HG03378 (cell line): ENCODE results near the gene ZNF248.
"Not testable (repeated sequence)": the region's sequence is repeated elsewhere in the genome, so short reads cannot be mapped to it uniquely, and the experiment has no call there.

Source experiments
- ATAC-seq: cut with Tn5 transposase; IDR thresholded peaks from one replicate; pipeline ENCODE4 v1.9.1; 2021; ENCODE audit warnings: mild to moderate bottlenecking, moderate library complexity; ENCODE audit not compliant: unreplicated experiment

The ZNF248 gene

DNA sequence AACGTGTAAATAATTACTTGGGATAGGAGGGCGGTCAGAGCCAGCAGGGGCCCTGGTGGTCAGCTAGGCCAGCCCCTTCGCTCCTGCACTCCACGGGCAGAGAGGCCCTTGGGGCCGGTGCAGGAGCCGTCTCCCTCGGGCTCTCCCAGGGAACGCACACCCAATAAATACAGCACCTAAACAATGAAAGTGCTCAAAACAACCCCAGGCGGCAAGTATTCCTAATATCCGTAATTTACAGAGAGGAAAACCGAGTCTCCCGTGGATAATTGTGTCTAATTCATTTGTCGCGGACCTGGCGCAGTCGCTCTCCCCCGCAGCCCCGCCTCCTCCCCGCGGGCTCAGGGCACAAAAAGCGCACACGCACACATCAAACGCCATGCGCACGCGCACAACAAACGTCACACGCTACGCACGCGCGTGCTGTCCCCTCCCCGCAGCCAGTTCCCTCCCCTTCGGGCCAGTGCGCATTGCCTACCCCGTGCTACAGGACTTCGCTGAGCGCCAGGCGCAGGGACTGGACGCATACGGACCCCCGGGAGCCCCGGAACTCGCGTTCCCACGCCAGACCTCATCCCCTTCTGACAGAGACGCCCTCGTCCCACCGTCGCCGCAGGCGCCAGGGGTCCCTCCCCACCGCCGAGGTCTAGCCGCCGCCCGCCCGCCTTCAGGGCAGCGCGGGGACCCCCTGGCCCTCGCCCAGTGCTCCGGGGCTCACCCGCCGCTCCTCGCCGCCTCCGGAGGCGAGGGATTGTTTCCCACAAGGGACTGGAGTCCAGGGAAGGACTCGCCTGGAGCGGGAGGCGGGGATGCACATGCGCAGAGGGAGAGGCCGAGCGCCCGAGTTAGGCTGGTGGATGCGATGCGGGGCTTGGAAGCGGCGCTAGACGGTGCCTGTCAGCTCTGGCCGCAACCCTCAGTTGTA is at the start of gene ZNF248:
ZNF248 (minus strand) TSS at position 324 of the 925 bp plus-strand sequence. CDS start 1,300 bp downstream, outside the sequence.
- peak; percentile 89 for ATAC-seq

DNA sequence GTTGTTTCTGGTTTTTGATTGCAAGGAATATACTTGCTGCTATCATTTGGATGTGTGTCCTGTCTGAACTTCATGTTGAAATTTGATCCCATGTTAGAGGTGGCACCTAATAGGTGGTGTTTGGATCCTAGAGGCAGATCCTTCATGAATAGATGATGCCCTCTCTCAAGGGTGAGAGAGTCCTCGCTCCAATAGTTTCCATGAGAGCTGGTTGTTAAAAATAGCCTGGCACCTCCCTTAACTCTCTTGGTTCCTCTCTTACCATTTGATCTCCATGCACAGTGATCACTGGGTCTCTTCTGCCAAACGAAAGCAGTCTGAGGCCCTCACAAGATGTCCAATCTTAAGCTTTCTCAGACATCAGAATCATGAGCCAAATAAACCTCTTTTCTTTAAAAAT is 49.0 kb upstream of the ZNF248 start:
- no peak for ATAC-seq

GRCh38 chr10:37896436-37896835 is 39.0 kb upstream of the ZNF248 start:
- no peak for ATAC-seq

DNA sequence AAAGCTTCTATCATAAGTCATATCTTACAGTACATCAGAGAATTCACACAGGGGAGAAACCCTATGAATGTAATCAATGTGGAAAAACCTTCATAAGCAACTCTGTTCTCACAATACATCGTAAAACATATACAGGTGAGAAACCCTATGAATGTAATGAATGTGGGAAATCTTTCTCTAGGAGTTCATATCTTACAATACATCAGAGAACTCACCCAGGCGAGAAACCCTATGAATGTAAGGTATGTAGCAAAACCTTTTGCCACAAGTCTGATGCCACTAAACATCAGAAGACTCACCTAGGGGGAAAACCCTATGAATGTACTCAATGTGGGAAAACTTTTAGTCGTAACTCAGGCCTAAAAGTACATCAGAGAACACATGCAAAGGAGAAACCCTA is 38.3 kb upstream of the ZNF248 start:
- no peak for ATAC-seq

- ATAC-seq = no peak
Measured at GRCh38 chr10:37885850-37886249, 28.4 kb upstream of the ZNF248 start.

GRCh38 chr10:37872955-37873354 is 15.5 kb upstream of the ZNF248 start:
- ATAC-seq = no peak

DNA sequence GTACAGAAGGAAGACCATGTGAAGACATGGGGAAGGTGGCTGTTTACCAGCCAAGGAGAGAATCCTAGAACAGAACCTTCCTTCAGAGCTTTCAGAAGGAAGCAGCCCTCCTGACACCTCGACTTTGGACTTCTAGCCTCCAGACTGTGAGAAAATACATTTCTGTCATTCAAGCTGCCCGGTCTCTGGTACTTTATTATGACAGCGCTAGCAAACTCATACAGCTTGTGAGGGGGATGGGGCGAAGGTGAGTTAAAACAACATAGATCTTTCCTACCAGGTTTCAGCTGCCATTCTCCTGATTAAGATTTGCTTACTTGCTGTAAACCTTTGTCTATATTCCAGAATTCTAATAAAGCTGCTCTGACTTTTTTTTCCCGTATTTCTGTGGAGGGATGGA is 14.9 kb upstream of the ZNF248 start:
- no peak for ATAC-seq

- no peak for ATAC-seq
Measured at GRCh38 chr10:37871568-37872251, 14.3 kb upstream of the ZNF248 start.

DNA sequence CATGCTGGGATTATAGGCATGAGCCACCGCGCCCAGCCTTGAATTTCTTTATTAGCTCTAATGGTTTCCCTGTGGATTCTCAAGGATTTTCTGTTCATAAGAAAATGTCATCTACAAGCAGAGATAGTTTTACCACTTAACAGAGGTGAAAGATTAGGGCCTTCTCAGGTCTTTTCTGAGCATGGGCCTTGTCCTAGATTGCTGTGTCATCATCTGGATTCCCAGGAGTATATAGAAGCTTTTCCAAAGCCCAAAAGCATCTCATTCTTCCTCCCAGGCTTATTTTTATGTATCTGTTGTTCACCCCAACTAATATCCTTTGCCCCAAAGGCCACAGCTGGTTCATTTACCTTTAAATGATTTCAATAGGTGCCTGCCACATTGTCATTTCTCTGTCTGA is 13.7 kb upstream of the ZNF248 start:
- ATAC-seq = no peak

GRCh38 chr10:37868796-37869195 is 11.4 kb upstream of the ZNF248 start:
- ATAC-seq = no peak

DNA sequence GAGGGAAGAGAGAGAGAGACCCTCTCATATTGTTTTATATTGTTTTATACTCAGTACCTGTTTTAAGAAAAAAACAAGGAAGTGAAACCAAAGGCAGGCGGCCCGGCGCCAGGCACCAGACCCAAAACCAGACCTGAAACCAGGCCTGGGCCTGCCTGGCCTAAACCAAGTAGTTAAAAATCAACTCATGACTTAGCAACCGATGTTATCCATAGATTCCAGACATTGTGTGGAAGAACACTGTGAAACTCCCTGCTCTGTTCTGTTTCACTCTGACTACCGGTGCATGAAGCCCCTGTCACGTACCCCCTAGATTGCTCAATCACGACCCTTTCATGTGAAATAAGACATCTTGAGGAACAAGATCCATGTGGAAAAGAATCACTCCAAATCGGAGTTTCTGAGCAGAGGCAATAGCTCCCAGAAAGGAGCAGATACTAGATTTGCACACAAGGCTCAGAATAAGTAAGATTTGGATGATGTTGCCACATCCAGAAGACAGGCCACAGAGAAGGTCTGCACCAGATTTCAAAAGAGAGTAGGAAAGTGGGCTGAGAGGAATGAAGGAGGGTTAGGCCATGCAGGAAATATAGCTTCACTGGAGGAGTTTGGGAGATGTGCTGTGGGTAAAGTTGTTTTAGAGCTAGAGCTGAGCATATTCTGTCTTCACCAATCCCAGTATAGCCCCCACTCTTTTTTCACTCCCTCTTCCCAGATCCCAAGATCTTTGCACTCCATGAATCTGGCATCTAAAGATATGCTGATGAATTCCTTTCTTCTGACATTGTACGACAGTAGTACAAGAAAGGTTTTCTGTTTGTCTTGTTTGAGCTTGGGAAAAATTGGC is 8.8 kb upstream of the ZNF248 start:
- peak; percentile 51 for ATAC-seq

GRCh38 chr10:37865264-37865663 is 7.9 kb upstream of the ZNF248 start:
- no peak for ATAC-seq

DNA sequence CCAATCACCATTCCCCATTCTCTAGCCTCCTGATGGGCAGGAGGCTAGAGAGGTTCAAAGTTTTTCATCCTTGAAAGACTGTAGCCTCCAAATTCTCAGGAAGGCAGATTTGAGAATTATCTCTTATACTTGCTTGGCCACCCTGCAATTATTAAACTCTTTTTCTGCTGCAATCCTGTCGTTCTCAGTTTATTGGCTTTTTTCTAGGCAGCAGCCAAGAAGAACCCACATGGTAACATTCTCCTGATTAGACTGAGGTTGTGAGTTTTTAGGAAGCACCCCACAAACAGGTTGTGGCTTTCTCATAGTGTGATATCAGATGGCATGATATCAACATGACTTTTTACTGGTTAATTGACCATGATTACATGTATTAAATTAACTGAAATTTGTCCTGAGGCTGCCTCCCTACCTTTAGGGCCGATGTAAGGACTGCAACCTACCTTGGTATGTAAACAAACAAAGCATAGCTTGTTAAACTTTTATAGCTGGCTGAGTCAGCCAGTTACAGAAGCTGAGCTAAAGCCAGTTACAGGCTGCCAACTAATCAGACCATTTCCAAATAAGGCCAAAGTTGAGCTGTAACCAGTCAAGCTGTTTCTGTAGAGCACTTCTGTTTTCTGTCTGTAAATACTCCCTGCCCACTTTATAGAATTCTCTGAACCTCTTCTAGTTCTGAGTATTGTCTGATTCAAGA is 3.2 kb upstream of the ZNF248 start:
- no peak for ATAC-seq

DNA sequence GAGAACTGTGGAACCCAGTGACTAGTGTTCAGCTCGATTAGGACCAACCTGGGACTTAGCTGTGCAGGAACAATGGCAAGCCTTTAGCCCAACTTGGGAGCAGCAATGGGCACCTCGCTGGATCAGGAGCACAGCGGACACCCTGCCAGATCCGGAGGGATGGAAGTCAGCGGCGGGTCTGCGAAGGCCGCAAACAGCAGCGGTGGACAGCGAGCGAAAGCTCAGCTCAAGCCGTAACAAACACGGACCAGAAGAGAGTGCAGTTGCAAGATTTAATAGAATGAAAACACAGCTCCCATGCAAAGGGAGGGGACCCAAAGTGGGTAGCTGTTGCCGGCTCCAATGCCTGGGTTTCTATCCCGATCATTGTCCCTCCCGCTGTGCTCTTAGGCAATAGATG is 1.9 kb upstream of the ZNF248 start:
- ATAC-seq = not testable (repeated sequence)

DNA sequence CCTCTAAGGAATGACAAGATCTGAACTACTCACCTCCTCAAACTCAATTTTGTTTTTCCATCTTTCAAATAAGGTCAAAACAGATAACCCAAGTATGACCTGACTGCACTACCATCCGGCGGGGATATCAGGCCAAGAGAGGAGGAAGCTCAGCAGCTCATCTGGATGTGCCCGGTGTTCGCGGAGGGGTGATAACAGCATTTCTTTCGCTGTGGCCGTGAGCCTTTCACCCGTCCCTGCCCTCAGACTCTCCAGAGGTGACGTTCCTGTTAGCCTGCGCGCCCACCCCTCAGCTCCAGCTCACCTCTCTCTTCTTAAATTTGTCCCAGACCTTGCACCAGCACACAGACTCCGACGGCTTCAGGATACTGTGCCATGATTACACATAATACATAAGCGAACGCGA is 526 bp downstream of the ZNF248 start:
- peak; percentile 12 for ATAC-seq

DNA sequence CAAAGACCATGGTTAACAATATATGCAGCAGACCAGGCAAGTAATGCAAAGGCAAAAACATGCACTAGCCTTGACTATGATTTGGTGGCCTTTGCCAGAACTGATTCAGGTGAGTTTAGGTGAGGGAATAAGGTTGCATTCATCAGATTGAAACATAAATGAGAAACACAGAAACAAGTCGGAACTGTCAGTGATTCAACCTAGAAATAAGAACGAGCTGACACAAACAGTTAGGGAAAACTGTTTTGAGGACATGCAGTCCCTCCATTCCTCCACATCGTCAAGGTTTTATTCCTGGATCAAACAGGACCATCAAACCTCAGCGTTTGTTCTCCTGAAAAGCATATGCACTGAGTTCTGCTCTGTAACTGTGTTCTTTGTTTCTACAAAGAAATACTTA is 1.8 kb downstream of the ZNF248 start:
- no peak for ATAC-seq

GRCh38 chr10:37854626-37855025 is 2.8 kb downstream of the ZNF248 start:
- ATAC-seq = no peak

DNA sequence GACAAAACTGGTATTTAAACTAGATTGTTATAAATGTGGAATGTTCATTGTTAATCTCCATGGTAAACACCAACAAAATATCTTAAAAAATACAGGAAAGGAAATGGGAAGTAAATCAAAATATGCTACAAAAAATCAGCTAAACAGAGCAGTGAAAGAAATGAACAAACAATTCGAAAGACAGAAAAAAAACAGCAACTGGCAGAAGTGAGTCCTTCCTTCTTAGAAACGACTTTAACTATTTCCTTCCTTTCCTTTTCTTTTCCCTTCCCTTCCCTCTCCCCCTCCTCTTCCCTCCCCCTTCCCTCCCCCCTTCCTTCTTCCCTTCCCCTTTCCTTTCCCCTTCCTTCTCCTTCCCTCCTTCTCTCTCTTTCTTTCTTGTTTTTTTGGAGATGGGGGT is 12.8 kb downstream of the ZNF248 start:
- no peak for ATAC-seq

- ATAC-seq = no peak
Measured at GRCh38 chr10:37839243-37839642, 18.2 kb downstream of the ZNF248 start.

- ATAC-seq = no peak
Measured at GRCh38 chr10:37831495-37832333, 25.7 kb downstream of the ZNF248 start.
